ENCODE results near the gene KRTAP24-1. TPM values are rescaled to one million over a fixed set of nuclear protein-coding genes. Genes with fewer than 3 reads are reported as not detected.

Gene KRTAP24-1
- total RNA-seq, 1 experiment from 2014 or later = not detected

DNA sequence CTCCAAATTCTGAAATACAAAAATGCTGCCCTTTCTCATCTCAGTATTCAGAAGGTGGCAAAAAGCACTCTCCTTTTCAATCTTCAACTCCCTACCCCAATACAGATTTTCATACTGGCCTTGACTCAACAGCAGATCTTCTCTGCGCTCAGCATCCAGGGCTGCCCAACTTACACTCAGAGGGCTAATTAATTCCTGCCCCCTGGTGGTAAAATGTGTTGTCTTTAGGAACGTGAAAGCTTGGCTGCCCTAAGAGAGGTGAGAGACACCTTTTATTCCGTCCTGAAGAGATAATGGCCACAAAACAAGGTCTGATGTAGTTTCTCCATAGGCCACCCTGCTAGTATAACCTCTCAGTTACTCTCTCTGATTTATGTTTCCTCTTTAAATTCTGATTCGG lies 25.0 kb downstream of the KRTAP24-1 start:
- TF ChIP-seq, protein P1, sequence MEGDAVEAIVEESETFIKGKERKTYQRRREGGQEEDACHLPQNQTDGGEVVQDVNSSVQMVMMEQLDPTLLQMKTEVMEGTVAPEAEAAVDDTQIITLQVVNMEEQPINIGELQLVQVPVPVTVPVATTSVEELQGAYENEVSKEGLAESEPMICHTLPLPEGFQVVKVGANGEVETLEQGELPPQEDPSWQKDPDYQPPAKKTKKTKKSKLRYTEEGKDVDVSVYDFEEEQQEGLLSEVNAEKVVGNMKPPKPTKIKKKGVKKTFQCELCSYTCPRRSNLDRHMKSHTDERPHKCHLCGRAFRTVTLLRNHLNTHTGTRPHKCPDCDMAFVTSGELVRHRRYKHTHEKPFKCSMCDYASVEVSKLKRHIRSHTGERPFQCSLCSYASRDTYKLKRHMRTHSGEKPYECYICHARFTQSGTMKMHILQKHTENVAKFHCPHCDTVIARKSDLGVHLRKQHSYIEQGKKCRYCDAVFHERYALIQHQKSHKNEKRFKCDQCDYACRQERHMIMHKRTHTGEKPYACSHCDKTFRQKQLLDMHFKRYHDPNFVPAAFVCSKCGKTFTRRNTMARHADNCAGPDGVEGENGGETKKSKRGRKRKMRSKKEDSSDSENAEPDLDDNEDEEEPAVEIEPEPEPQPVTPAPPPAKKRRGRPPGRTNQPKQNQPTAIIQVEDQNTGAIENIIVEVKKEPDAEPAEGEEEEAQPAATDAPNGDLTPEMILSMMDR (conservative IDR thresholded peaks at IDR 0.05) = peak; percentile 74
- Histone ChIP-seq H3K27ac (ENCODE audit: insufficient read length, low read depth, low read length) (no peak overlapping the region), H3T11ph (ENCODE audit: low read length) (no peak overlapping the region), H2BK15ac (ENCODE audit: low read depth, low read length) (no peak overlapping the region), H2BK120ac (ENCODE audit: low read depth, low read length, poor library complexity, severe bottlenecking) (no peak overlapping the region), H3K9me3 (ENCODE audit: control insufficient read depth, low read depth, low read length) (no peaks in the 10 kb centered on the region), H3K23me2 (ENCODE audit: insufficient read length, low read depth, low read length, poor library complexity, severe bottlenecking) (no peaks in the 10 kb centered on the region), H4K91ac (ENCODE audit: insufficient read length, low read depth, low read length) (no peak overlapping the region), H2BK5ac (ENCODE audit: insufficient read length, low read length) (no peak overlapping the region), H3K4ac (ENCODE audit: low read depth, low read length) (no peak overlapping the region), H3K27me3 (ENCODE audit: insufficient read depth, low read length) (no peaks in the 10 kb centered on the region), H3K9ac (ENCODE audit: extremely low read depth, insufficient read length, low read length) (no peak overlapping the region), H3K14ac (ENCODE audit: insufficient read depth, low read length) (no peak overlapping the region), H2AFZ (ENCODE audit: low read length) (no peak overlapping the region), H2BK20ac (ENCODE audit: low read depth, low read length, poor library complexity, severe bottlenecking) (no peak overlapping the region), H3K18ac (ENCODE audit: insufficient read length, low read depth, low read length) (no peak overlapping the region), H3K23ac (ENCODE audit: insufficient read length, low read depth, low read length) (no peak overlapping the region), H3K56ac (ENCODE audit: insufficient read length, low read depth, low read length) (no peak overlapping the region), H3K79me1 (ENCODE audit: insufficient read depth, low read depth, low read length, poor library complexity, severe bottlenecking) (no peaks in the 10 kb centered on the region), H2BK12ac (ENCODE audit: insufficient read length, low read depth, low read length) (no peak overlapping the region), H2AK5ac (ENCODE audit: insufficient read length, low read length) (no peak overlapping the region), H4K8ac (replicated peaks; ENCODE audit: insufficient read length, low read depth, low read length) (no peak overlapping the region), H3K4me1 (ENCODE audit: insufficient read depth, low read length) (no peaks in the 10 kb centered on the region), H4K5ac (ENCODE audit: insufficient read length, low read depth, low read length) (no peak overlapping the region), H3K4me2 (ENCODE audit: insufficient read depth, insufficient read length, low read length) (no peak overlapping the region), H3K79me2 (ENCODE audit: insufficient read depth, low read length) (no peaks in the 10 kb centered on the region), H4K20me1 (ENCODE audit: control insufficient read depth, insufficient read depth, insufficient read length) (no peaks in the 10 kb centered on the region)
- H3K27ac Mint-ChIP-seq = no peak overlapping the region
- no CpG with 5 or more reads among the region's 4 CpGs for WGBS (ENCODE audit: extremely low coverage, insufficient read length, low lambda C conversion rate)
- H3K4me1 Mint-ChIP-seq = peaks cover 2 to 3% of the 10 kb centered on the region in 2 experiments; a peak in 3 of 4 replicates
- H3K9me3 Mint-ChIP-seq = no peaks in the 10 kb centered on the region
- H3K27me3 Mint-ChIP-seq (ENCODE audit: low read depth) = no peaks in the 10 kb centered on the region
- peak; percentile 54 for DNase-seq
- H3K36me3 Mint-ChIP-seq (ENCODE audit: insufficient read depth in 1 of 3, low read depth in 3 of 3) = no peaks in the 10 kb centered on the region
- no peak overlapping the region for H3K4me3 Mint-ChIP-seq
